ENCODE measurements around the gene RXRG. TPM values are rescaled to one million over a fixed set of nuclear protein-coding genes. Genes with fewer than 3 reads are reported as not detected.

RXRG gene
- polyA plus RNA-seq (2012; rRNA removed): not detected in 2 replicates
- not detected in 2 replicates for polyA plus RNA-seq (2012; cell fraction: cytosol; rRNA removed)
- not detected in 2 replicates for polyA plus RNA-seq (2012; cell fraction: nucleus; rRNA removed)

DNA sequence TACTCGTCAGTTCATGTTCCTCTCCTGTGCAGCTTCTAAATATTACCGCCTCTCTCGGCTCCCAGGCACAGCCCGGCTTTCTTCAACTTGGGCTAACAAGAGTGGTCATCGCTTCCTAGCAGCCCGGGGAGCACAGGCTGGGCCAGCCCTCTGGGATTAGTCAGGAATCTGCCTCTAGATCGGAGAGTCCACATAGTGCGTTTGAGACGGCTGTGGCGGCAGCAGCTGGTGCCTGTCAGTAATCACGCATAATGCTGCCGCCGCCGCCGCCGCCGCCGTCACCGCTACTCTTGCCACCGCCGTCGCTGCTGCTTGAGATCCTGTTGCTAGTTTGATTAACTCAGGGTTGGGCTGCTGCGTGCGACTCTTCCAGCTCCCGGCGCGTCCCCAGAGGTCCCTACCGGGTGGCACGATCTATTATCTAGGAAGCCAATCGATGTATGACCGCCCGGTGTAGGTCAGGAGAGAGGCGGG lies at the start of gene RXRG:
Gene RXRG, minus strand, starts transcription at position 230 of the 474 bp plus-strand sequence. CDS start 233 bp downstream, outside the sequence.
- no peaks in the 10 kb centered on the region for H3K36me3 ChIP-seq (replicated peaks in 1 of 2; ENCODE audit: control insufficient read depth in 1 of 2, insufficient read depth in 2 of 2, low read length in 1 of 2)
- no peaks in the 10 kb centered on the region for H3K9me2 ChIP-seq
- DNase-seq: peak; percentile 48
- 0 out of 2 replicates have a peak within 1 kb of the TSS, but pooled peaks have one; percentile 46 for H2AFZ ChIP-seq (ENCODE audit: low read depth)
- peak within 1 kb of the TSS; percentile 59 for H3K4me2 ChIP-seq
- no peaks in the 10 kb centered on the region for H3F3A ChIP-seq (replicated peaks; ENCODE audit: insufficient read depth)
- no peaks in the 10 kb centered on the region for H4K20me1 ChIP-seq (ENCODE audit: insufficient read depth)
- peak within 1 kb of the TSS; percentile 22 to 41; a peak in 3 of 4 replicates for H3K4me3 ChIP-seq (ENCODE audit: low read depth in 2 of 2, low read length in 1 of 2)
- ChIA-PET POLR2A (no interaction called here), CTCF (interaction anchor here (1.0 to 1.5 kb wide), 2 partner anchors 52 to 148 kb away, joined by 3 read pairs; no protein-coding TSS in a partner anchor)
- WGBS (ENCODE audit: low lambda C conversion rate): 7% methylated on average over 31 of the region's 33 CpGs
- H3K27me3 ChIP-seq (ENCODE audit: insufficient read depth): peaks cover 21% of the 10 kb centered on the region
- no peak within 1 kb of the TSS for H3K9ac ChIP-seq
- no peak within 1 kb of the TSS for H3K27ac ChIP-seq (ENCODE audit: low read depth in 2 of 2, low read length in 1 of 2)
- no peaks in the 10 kb centered on the region for H3K9me3 ChIP-seq
- TF ChIP-seq, protein P1, sequence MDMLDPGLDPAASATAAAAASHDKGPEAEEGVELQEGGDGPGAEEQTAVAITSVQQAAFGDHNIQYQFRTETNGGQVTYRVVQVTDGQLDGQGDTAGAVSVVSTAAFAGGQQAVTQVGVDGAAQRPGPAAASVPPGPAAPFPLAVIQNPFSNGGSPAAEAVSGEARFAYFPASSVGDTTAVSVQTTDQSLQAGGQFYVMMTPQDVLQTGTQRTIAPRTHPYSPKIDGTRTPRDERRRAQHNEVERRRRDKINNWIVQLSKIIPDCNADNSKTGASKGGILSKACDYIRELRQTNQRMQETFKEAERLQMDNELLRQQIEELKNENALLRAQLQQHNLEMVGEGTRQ (IDR thresholded peaks at IDR 0.05; ENCODE audit: borderline replicate concordance, low read depth, low read length): no peak
- TF ChIP-seq EP300 (IDR thresholded peaks at IDR 0.05; ENCODE audit: borderline replicate concordance in 1 of 2, low read depth in 1 of 2, low read length in 1 of 2) (no peak), POLR2AphosphoS5 (IDR thresholded peaks at IDR 0.05; ENCODE audit: low read depth, low read length) (no peak), NFIC (IDR thresholded peaks at IDR 0.05; ENCODE audit: borderline replicate concordance) (no peak), NRF1 (IDR thresholded peaks at IDR 0.05; ENCODE audit: low read depth, low read length) (no peak), FOXJ3 (CRISPR knock-in tag; IDR thresholded peaks at IDR 0.05) (no peak), EZH2phosphoT487 (IDR thresholded peaks at IDR 0.05; ENCODE audit: borderline replicate concordance, low read depth) (no peak), MXI1 (IDR thresholded peaks at IDR 0.05; ENCODE audit: low read depth, low read length) (no peak), TEAD4 (IDR thresholded peaks at IDR 0.05; ENCODE audit: borderline replicate concordance, insufficient read depth) (no peak), GABPA (IDR thresholded peaks at IDR 0.05; ENCODE audit: low read depth) (no peak), RXRA (IDR thresholded peaks at IDR 0.05; ENCODE audit: borderline replicate concordance, low read depth) (no peak), RCOR1 (IDR thresholded peaks at IDR 0.05; ENCODE audit: low read length) (no peak)
- TF ChIP-seq, protein P2, sequence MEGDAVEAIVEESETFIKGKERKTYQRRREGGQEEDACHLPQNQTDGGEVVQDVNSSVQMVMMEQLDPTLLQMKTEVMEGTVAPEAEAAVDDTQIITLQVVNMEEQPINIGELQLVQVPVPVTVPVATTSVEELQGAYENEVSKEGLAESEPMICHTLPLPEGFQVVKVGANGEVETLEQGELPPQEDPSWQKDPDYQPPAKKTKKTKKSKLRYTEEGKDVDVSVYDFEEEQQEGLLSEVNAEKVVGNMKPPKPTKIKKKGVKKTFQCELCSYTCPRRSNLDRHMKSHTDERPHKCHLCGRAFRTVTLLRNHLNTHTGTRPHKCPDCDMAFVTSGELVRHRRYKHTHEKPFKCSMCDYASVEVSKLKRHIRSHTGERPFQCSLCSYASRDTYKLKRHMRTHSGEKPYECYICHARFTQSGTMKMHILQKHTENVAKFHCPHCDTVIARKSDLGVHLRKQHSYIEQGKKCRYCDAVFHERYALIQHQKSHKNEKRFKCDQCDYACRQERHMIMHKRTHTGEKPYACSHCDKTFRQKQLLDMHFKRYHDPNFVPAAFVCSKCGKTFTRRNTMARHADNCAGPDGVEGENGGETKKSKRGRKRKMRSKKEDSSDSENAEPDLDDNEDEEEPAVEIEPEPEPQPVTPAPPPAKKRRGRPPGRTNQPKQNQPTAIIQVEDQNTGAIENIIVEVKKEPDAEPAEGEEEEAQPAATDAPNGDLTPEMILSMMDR (IDR thresholded peaks at IDR 0.05): no peak
- TF ChIP-seq, protein P3, sequence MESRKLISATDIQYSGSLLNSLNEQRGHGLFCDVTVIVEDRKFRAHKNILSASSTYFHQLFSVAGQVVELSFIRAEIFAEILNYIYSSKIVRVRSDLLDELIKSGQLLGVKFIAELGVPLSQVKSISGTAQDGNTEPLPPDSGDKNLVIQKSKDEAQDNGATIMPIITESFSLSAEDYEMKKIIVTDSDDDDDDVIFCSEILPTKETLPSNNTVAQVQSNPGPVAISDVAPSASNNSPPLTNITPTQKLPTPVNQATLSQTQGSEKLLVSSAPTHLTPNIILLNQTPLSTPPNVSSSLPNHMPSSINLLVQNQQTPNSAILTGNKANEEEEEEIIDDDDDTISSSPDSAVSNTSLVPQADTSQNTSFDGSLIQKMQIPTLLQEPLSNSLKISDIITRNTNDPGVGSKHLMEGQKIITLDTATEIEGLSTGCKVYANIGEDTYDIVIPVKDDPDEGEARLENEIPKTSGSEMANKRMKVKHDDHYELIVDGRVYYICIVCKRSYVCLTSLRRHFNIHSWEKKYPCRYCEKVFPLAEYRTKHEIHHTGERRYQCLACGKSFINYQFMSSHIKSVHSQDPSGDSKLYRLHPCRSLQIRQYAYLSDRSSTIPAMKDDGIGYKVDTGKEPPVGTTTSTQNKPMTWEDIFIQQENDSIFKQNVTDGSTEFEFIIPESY (IDR thresholded peaks at IDR 0.05; ENCODE audit: borderline replicate concordance, low read depth): no peak
- TF ChIP-seq, protein P4, sequence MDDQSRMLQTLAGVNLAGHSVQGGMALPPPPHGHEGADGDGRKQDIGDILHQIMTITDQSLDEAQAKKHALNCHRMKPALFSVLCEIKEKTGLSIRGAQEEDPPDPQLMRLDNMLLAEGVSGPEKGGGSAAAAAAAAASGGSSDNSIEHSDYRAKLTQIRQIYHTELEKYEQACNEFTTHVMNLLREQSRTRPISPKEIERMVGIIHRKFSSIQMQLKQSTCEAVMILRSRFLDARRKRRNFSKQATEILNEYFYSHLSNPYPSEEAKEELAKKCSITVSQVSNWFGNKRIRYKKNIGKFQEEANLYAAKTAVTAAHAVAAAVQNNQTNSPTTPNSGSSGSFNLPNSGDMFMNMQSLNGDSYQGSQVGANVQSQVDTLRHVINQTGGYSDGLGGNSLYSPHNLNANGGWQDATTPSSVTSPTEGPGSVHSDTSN (IDR thresholded peaks at IDR 0.05): no peak
- peaks cover 0 to 2% of the 10 kb centered on the region in 2 experiments; a peak in 1 of 4 replicates for H3K4me1 ChIP-seq (ENCODE audit: control insufficient read depth in 1 of 2, insufficient read depth in 2 of 2, low read depth in 1 of 2, low read length in 1 of 2)
- H3K79me2 ChIP-seq (ENCODE audit: insufficient read depth): no peaks in the 10 kb centered on the region
